Measurements from ENCODE around the gene TAL1. TPM values are rescaled to one million over a fixed set of nuclear protein-coding genes. Genes with fewer than 3 reads are reported as not detected.
A peak's percentile ranks its signal among the peaks of the same experiment; 100 is the strongest.

The TAL1 gene
- total RNA-seq, 1 experiment from 2014 or later: not detected

- Histone ChIP-seq H2BK20ac (ENCODE audit: low read depth, low read length, poor library complexity, severe bottlenecking) (no peak overlapping the region), H3K23me2 (ENCODE audit: insufficient read length, low read depth, low read length, poor library complexity, severe bottlenecking) (peaks cover 8% of the 10 kb centered on the region), H3T11ph (ENCODE audit: low read length) (no peak overlapping the region), H3K4me1 (ENCODE audit: insufficient read depth, low read length) (peaks cover 2% of the 10 kb centered on the region; the same call in 1 of the 2 replicates), H3K4me2 (ENCODE audit: insufficient read depth, insufficient read length, low read length) (peak overlapping the region; percentile 55), H2BK15ac (ENCODE audit: low read depth, low read length) (no peak overlapping the region), H3K14ac (ENCODE audit: insufficient read depth, low read length) (no peak overlapping the region), H3K4ac (ENCODE audit: low read depth, low read length) (no peak overlapping the region), H3K56ac (ENCODE audit: insufficient read length, low read depth, low read length) (no peak overlapping the region), H2BK12ac (ENCODE audit: insufficient read length, low read depth, low read length) (no peak overlapping the region), H4K20me1 (ENCODE audit: control insufficient read depth, insufficient read depth, insufficient read length) (no peaks in the 10 kb centered on the region), H3K9me3 (ENCODE audit: control insufficient read depth, low read depth, low read length) (no peaks in the 10 kb centered on the region), H2AFZ (ENCODE audit: low read length) (no peak overlapping the region), H4K91ac (ENCODE audit: insufficient read length, low read depth, low read length) (no peak overlapping the region), H3K27me3 (ENCODE audit: insufficient read depth, low read length) (peaks cover 4% of the 10 kb centered on the region; the same call in 1 of the 2 replicates), H3K23ac (ENCODE audit: insufficient read length, low read depth, low read length) (no peak overlapping the region), H4K8ac (replicated peaks; ENCODE audit: insufficient read length, low read depth, low read length) (no peak overlapping the region), H2BK5ac (ENCODE audit: insufficient read length, low read length) (no peak overlapping the region), H3K9ac (ENCODE audit: extremely low read depth, insufficient read length, low read length) (no peak overlapping the region), H3K79me2 (ENCODE audit: insufficient read depth, low read length) (no peaks in the 10 kb centered on the region), H3K18ac (ENCODE audit: insufficient read length, low read depth, low read length) (no peak overlapping the region), H3K27ac (ENCODE audit: insufficient read length, low read depth, low read length) (no peak overlapping the region), H2AK5ac (ENCODE audit: insufficient read length, low read length) (no peak overlapping the region), H4K5ac (ENCODE audit: insufficient read length, low read depth, low read length) (no peak overlapping the region), H2BK120ac (ENCODE audit: low read depth, low read length, poor library complexity, severe bottlenecking) (no peak overlapping the region), H3K79me1 (ENCODE audit: insufficient read depth, low read depth, low read length, poor library complexity, severe bottlenecking) (no peaks in the 10 kb centered on the region)
- Mint-ChIP-seq H3K36me3 (ENCODE audit: insufficient read depth in 1 of 3, low read depth in 3 of 3) (0 out of 7 replicates have a peak, but pooled peaks cover 0 to 3% (median 0%) of the 10 kb centered on the region in 3 experiments), H3K27ac (no peak overlapping the region; a peak in 1 of 7 replicates), H3K27me3 (ENCODE audit: low read depth) (peaks cover 58% of the 10 kb centered on the region), H3K9me3 (peaks cover 5 to 10% of the 10 kb centered on the region in 2 experiments; a peak in 2 of 5 replicates), H3K4me3 (0 out of 5 replicates have a peak overlapping the region, but pooled peaks of 1 of the 2 experiments have one; percentile 32), H3K4me1 (peaks cover 18 to 19% of the 10 kb centered on the region in 2 experiments)
- no peak for TF ChIP-seq CTCF (conservative IDR thresholded peaks at IDR 0.05)
- DNase-seq: no peak
- WGBS (ENCODE audit: extremely low coverage, insufficient read length, low lambda C conversion rate): no CpG with 5 or more reads among the region's 3 CpGs
Observed at GRCh38 chr1:47179988-47180563, 51.9 kb downstream of the TAL1 start.
